ENCODE measurements around the gene CBFA2T3.

- TF ChIP-seq POLR2A (IDR thresholded peaks at IDR 0.05; ENCODE audit: low read length) (no peak), GATA1 (IDR thresholded peaks at IDR 0.05; ENCODE audit: low read depth, low read length) (no peak)
Measured at GRCh38 chr16:88924834-88925539, 52.0 kb downstream of the CBFA2T3 start.

All from erythroblast (primary cell).